HCT116 (cell line): ENCODE results near the gene GYS1. TPM values are rescaled to one million over a fixed set of nuclear protein-coding genes. Genes with fewer than 3 reads are reported as not detected.
A peak's percentile ranks its signal among the peaks of the same experiment; 100 is the strongest.
"Not testable (repeated sequence)": the region's sequence is repeated elsewhere in the genome, so short reads cannot be mapped to it uniquely, and the experiment has no call there.

ENCODE experiments used
- ATAC-seq: fragments of 200-7000 bp; cut with Tn5 transposase; 2 replicates; pipeline ENCODE4 v1.9.1; 2020; ENCODE audit warnings: mild to moderate bottlenecking, moderate library complexity
- BruUV-seq: library from RNA; stranded (reverse); fragments of 400-500 nt; replicated peaks from 2 replicates; lab custom pipeline; 2021; lab: Mats Ljungman, UMichigan
- CTCF ChIA-PET: fragments of 300-600 bp; sonication (Branson Sonifier 250); formaldehyde crosslinking; loops from one replicate; lab custom pipeline; 2021; ENCODE audit warnings: antibody characterized with exemption; lab: Charles Lee
- POLR2A ChIA-PET: fragments of 300-600, 350-600 bp; sonication (Branson Sonifier 250); formaldehyde crosslinking; loops from one replicate; lab custom pipeline; 2021; ENCODE audit warnings: antibody characterized with exemption; lab: Charles Lee
- RAD21 ChIA-PET, 2 experiments: fragments of 300-600 bp; sonication (Branson Sonifier 250); formaldehyde crosslinking; loops; one replicate each; lab custom pipeline; 2023; ENCODE audit warnings: low total read pairs in 2 of 2; ENCODE audit not compliant: uncharacterized antibody in 2 of 2, unreplicated experiment in 2 of 2, low non-redundant PET in 1 of 2; lab: Charles Lee
- DNase-seq: peaks from one replicate; pipeline ENCODE4 v3.0.0-alpha.2; 2010; ENCODE audit warnings: low read depth, low spot score
- H2AFZ ChIP-seq: fragments of 200-600 bp; shearing (Covaris generic), sonication (generic); 2 replicates; pipeline ENCODE4 v1.6.1; 2017; ENCODE audit warnings: low read depth, mixed run types, mixed read lengths, antibody characterized with exemption, low read length; ENCODE audit not compliant: poor library complexity, severe bottlenecking
- H3K27ac ChIP-seq: 2 replicates; pipeline ENCODE4 v1.5.1; 2012; ENCODE audit warnings: low read depth, low read length
- H3K27me3 ChIP-seq: fragments of 200-600 bp; sonication (generic); 2 replicates; pipeline ENCODE4 v1.6.1; 2016; ENCODE audit warnings: mixed run types, low read length, mixed read lengths; ENCODE audit not compliant: insufficient read depth
- H3K36me3 ChIP-seq, 2 experiments: fragments of 200-500 bp in 1 of 2; fragments of 200-600 bp in 1 of 2; sonication (Bioruptor generic) in 1 of 2; sonication (generic) in 1 of 2; 2 replicates each; pipeline versions ENCODE4 v1.5.1 to v1.6.1; 2014 to 2016; ENCODE audit warnings: low read length in 2 of 2, inconsistent platforms in 1 of 2, mixed read lengths in 1 of 2, mixed run types in 1 of 2; ENCODE audit not compliant: insufficient read depth in 2 of 2, control insufficient read depth in 1 of 2
- H3K4me1 ChIP-seq, 2 experiments: fragments of 200-600 bp in 1 of 2; sonication (generic) in 1 of 2; 2 replicates each; pipeline versions ENCODE4 v1.5.1 to v1.6.1; 2012 to 2017; ENCODE audit warnings: low read length in 2 of 2, inconsistent platforms in 1 of 2, mild to moderate bottlenecking in 1 of 2, mixed read lengths in 1 of 2, mixed run types in 1 of 2, moderate library complexity in 1 of 2; ENCODE audit not compliant: insufficient read depth in 2 of 2, control insufficient read depth in 1 of 2
- H3K4me2 ChIP-seq: fragments of 200-600 bp; sonication (generic); 2 replicates; pipeline ENCODE4 v1.6.1; 2017; ENCODE audit warnings: mixed run types, low read length, mixed read lengths
- H3K4me3 ChIP-seq, 2 experiments: fragments of 200-600 bp in 1 of 2; sonication (generic) in 1 of 2; replicated peaks in 1 of 2; 2 replicates each; pipeline ENCODE4 v1.5.1; 2011 to 2016; ENCODE audit warnings: low read length in 2 of 2, control low read depth in 1 of 2, low read depth in 1 of 2, mild to moderate bottlenecking in 1 of 2, mixed read lengths in 1 of 2, mixed run types in 1 of 2
- H3K79me2 ChIP-seq: fragments of 200-600 bp; sonication (generic); 2 replicates; pipeline ENCODE4 v1.6.1; 2017; ENCODE audit warnings: mild to moderate bottlenecking, mixed run types, low read length, moderate library complexity, mixed read lengths; ENCODE audit not compliant: insufficient read depth
- H3K9ac ChIP-seq: fragments of 200-600 bp; sonication (generic); 2 replicates; pipeline ENCODE4 v1.6.1; 2016; ENCODE audit warnings: low read length, mixed read lengths
- H3K9me2 ChIP-seq: fragments of 200-600 bp; sonication (generic), shearing (Covaris generic); 2 replicates; pipeline ENCODE4 v1.6.1; 2017; ENCODE audit warnings: mixed run types, mild to moderate bottlenecking, moderate library complexity; ENCODE audit not compliant: insufficient read depth
- H3K9me3 ChIP-seq, 2 experiments: fragments of 200-500 bp in 1 of 2; fragments of 200-600 bp in 1 of 2; sonication (Bioruptor generic) in 1 of 2; sonication (generic) in 1 of 2; 2 replicates each; pipeline ENCODE4 v1.6.1; 2014 to 2017; ENCODE audit warnings: low read length in 2 of 2, mixed read lengths in 2 of 2, inconsistent platforms in 1 of 2, low read depth in 1 of 2, mild to moderate bottlenecking in 1 of 2, mixed run types in 1 of 2, moderate library complexity in 1 of 2; ENCODE audit not compliant: control insufficient read depth in 1 of 2, insufficient read depth in 1 of 2
- H4K20me1 ChIP-seq: fragments of 200-600 bp; sonication (generic), shearing (Covaris generic); 2 replicates; pipeline ENCODE4 v1.6.1; 2017; ENCODE audit warnings: mixed run types, mild to moderate bottlenecking, moderate library complexity; ENCODE audit not compliant: insufficient read depth
- CBX3 ChIP-seq: IDR thresholded peaks from 2 replicates; pipeline ENCODE4 v1.6.1; 2012; ENCODE audit warnings: low read depth
- FOSL1 ChIP-seq: IDR thresholded peaks from 2 replicates; pipeline ENCODE4 v1.6.1; 2012; ENCODE audit warnings: low read depth
- JUND ChIP-seq: IDR thresholded peaks from 2 replicates; pipeline ENCODE4 v1.6.1; 2012
- SP1 ChIP-seq: IDR thresholded peaks from 2 replicates; pipeline ENCODE4 v1.6.1; 2012; ENCODE audit warnings: low read depth
- intact Hi-C: fragments of 100-400 bp; cut with micrococcal nuclease; formaldehyde crosslinking; loops from 2 replicates; pipeline ENCODE4 v1.10.0; 2022
- total RNA-seq: library from RNA; stranded (reverse); gene quantifications from one replicate; pipeline ENCODE4 v1.2.1, GENCODE V29; 2021; ENCODE audit not compliant: unreplicated experiment
- TF ChIP-seq, protein P1 (sequence below): IDR thresholded peaks from 2 replicates; pipeline ENCODE4 v1.6.1; 2012

GYS1 gene
- total RNA-seq, 1 experiment from 2014 or later, result 50.7 TPM

DNA sequence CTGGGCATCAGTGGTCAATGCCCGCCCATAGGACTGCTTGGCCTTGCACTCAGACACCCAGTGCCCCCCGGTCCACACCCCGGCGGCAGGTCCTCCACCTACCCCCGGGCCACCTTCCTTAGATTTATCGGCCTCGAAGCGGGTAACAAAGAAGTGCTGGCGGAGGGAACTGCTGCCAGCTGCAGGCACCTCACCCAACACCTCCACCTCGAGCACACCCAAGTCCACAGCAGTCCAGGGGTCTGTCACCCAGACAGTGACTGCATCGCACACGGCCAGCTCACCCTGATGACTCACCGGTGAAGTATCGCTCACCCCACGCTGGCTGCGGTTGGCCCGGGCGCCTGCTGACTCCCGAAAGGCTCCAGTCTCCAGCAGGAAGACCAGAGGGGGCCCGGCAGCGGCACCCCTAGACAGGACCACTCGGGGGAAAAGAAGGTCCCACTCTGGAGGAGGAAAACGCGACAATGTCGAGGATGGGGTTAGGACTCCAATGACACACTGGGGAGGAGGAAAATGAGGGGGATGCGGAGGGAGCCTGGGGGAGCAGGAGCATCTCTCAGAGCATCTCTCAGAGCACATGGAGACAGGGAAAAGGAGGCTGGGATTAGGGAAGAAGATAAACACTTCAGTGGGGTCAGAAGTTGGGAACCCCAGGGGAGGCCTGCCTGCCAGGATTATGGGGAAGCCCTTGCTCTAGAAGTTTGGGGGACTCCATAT, 45.6 kb upstream of the GYS1 start:
- peak; percentile 87 for ATAC-seq
- Histone ChIP-seq H3K4me1 (peaks cover 25 to 45% of the 10 kb centered on the region in 2 experiments), H2AFZ (peak overlapping the region; percentile 16), H3K9ac (peak overlapping the region; percentile 32; the same call in 1 of the 2 replicates), H3K27ac (peak overlapping the region; percentile 60), H3K4me2 (peak overlapping the region; percentile 65), H3K4me3 (peak overlapping the region in 1 of 2 experiments; percentile 32; a peak in 2 of 4 replicates)
- H3K27me3 ChIP-seq, BruUV-seq, H3K36me3 ChIP-seq, intact Hi-C loops, CTCF ChIA-PET, DNase-seq, H3K9me2 ChIP-seq, H3K9me3 ChIP-seq, H4K20me1 ChIP-seq: not testable (repeated sequence)
- TF ChIP-seq SP1 (0 out of 2 replicates have a peak, but pooled peaks have one; percentile 27), FOSL1 (peak; percentile 82), JUND (peak; percentile 78), CBX3 (0 out of 2 replicates have a peak, but pooled peaks have one; percentile 22)
- TF ChIP-seq, protein P1, sequence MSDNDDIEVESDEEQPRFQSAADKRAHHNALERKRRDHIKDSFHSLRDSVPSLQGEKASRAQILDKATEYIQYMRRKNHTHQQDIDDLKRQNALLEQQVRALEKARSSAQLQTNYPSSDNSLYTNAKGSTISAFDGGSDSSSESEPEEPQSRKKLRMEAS, result peak; percentile 73; the same call in 1 of the 2 replicates
- TF ChIP-seq, all 23 proteins: peak for 5; not testable (repeated sequence) for 18
- RAD21 ChIA-PET, H3K79me2 ChIP-seq, POLR2A ChIA-PET: not testable (repeated sequence)

DNA sequence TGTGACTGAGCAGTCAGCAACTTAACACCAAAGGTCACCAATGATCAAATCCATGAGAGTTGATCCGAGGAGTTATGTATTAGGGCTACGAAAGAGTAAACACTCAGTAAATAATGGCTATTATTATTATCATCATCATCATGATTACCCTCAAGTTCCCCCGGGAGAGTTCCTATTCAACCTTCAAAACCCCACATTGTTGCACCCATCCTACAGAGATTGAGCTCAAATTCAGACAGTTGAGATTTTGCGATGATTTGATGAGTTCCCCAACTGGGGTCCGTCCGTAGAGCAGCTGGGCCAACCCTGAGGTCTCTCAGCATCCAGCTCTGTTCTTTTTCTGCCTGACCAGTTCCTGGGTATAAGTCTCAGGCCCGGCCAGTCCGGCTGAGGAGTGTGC, 45.0 kb upstream of the GYS1 start:
- Histone ChIP-seq H3K4me3 (peak overlapping the region in 1 of 2 experiments; percentile 32; a peak in 1 of 4 replicates), H3K9ac (0 out of 2 replicates have a peak overlapping the region, but pooled peaks have one; percentile 32), H3K4me1 (peaks cover 25 to 44% of the 10 kb centered on the region in 2 experiments), H3K4me2 (peak overlapping the region; percentile 65), H3K27ac (peak overlapping the region; percentile 60)
- H4K20me1 ChIP-seq, H2AFZ ChIP-seq, H3K9me3 ChIP-seq, H3K79me2 ChIP-seq, intact Hi-C loops, DNase-seq, POLR2A ChIA-PET, ATAC-seq, CTCF ChIA-PET, RAD21 ChIA-PET, H3K27me3 ChIP-seq, BruUV-seq, H3K36me3 ChIP-seq, H3K9me2 ChIP-seq: not testable (repeated sequence)
